Activated T-cell treated with anti-CD3 and anti-CD28 coated beads, Interleukin-2, amount 50 U/mL, for 48 hours (primary cell): ENCODE measurements around the gene MSANTD4.
"Not testable (repeated sequence)": the region's sequence is repeated elsewhere in the genome, so short reads cannot be mapped to it uniquely, and the experiment has no call there.

ENCODE experiments used
- DNase-seq, 2 experiments: peaks; one replicate each; pipeline ENCODE4 v3.0.0-alpha.2; 2020

Gene MSANTD4

GRCh38 chr11:106012744-106013143, 9.3 kb downstream of the MSANTD4 start:
- DNase-seq, result no peak

GRCh38 chr11:106011481-106011880, 10.6 kb downstream of the MSANTD4 start:
- DNase-seq, result no peak

GRCh38 chr11:106003094-106003493, 18.9 kb downstream of the MSANTD4 start:
- DNase-seq, result not testable (repeated sequence)

GRCh38 chr11:106001304-106002012, 20.6 kb downstream of the MSANTD4 start:
- no peak for DNase-seq

- no peak for DNase-seq
Measured at GRCh38 chr11:105991888-105992287, 30.2 kb downstream of the MSANTD4 start.

- DNase-seq, result no peak
Measured at GRCh38 chr11:105989124-105989523, 32.9 kb downstream of the MSANTD4 start.

GRCh38 chr11:105988197-105988596, 33.8 kb downstream of the MSANTD4 start:
- no peak for DNase-seq

GRCh38 chr11:105986554-105986953, 35.5 kb downstream of the MSANTD4 start:
- DNase-seq, result no peak

GRCh38 chr11:105979997-105980703, 41.9 kb downstream of the MSANTD4 start:
- DNase-seq, result no peak

GRCh38 chr11:105975128-105975527, 46.9 kb downstream of the MSANTD4 start:
- DNase-seq, result no peak

GRCh38 chr11:105969756-105970155, 52.3 kb downstream of the MSANTD4 start:
- no peak for DNase-seq

- no peak for DNase-seq
Measured at GRCh38 chr11:105968021-105968697, 53.9 kb downstream of the MSANTD4 start.

- no peak for DNase-seq
Measured at GRCh38 chr11:105960252-105961245, 61.5 kb downstream of the MSANTD4 start.
